NCI-H460 (cell line): ENCODE results near the gene PSTK. TPM values are rescaled to one million over a fixed set of nuclear protein-coding genes. Genes with fewer than 3 reads are reported as not detected.

Source experiments
- DNase-seq: peaks from one replicate; pipeline ENCODE4 v3.0.0-alpha.2; 2016; ENCODE audit warnings: low read depth; ENCODE audit errors: extremely low read depth
- polyA plus RNA-seq: library from polyadenylated mRNA; depleted of rRNA; stranded (reverse); fragments of >200 nt; gene quantifications from 2 replicates; pipeline ENCODE4 v1.2.3, GENCODE V29; 2014; cell fraction: nucleus; rRNA removed
- total RNA-seq: library from RNA; depleted of rRNA; stranded (reverse); fragments of >200 nt; shearing (Covaris generic); gene quantifications from 2 replicates; pipeline ENCODE4 v1.2.3, GENCODE V29; 2014; rRNA removed

PSTK gene
- total RNA-seq, result 5.6 and 9.5 TPM in 2 replicates
- polyA plus RNA-seq, result 4.5 and 12.9 TPM in 2 replicates

- peak; percentile 90 for DNase-seq
Measured at GRCh38 chr10:122980209-122981065, at the start of gene PSTK. Gene PSTK (plus strand): TSS chr10:122980401. CDS start chr10:122980480, 79 bp downstream.

DNA sequence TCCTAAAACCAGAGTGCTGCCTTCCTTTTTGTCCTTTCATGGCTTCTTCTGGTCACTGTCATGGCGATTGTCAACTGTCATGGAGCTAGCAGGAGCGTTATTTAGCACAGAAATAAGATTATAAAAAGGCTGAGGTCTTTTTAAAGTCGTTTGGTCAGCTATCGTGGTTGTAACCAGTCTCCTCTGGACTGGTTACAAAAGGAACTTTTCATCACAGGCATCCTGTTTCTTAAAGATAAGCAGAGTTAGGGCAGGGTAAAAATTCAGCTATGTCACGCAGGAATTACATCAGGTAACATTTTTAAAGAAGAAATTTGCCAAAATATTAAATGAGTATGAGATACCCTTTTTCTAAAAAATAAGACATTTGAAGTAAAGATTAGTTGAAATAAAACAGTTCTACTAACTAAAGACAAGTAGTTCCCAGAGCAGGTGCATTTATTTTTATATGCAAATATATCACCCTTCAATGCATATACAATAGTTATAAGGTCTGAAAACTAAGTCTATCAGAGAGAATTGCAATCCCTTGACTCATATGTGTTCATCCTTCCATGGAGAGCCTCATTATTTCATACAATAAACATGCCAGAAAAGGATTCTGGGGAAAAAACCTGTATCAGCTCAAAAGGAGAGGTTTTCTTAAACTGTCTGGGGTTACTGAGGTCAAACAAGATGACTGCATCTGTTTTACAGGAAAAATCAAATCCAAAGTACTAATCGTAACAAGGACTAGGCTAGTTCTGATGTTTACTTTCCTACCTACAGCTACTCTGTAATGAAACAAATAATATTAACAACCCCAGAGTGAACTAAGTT, 48.9 kb upstream of the PSTK start:
- no peak for DNase-seq

DNA sequence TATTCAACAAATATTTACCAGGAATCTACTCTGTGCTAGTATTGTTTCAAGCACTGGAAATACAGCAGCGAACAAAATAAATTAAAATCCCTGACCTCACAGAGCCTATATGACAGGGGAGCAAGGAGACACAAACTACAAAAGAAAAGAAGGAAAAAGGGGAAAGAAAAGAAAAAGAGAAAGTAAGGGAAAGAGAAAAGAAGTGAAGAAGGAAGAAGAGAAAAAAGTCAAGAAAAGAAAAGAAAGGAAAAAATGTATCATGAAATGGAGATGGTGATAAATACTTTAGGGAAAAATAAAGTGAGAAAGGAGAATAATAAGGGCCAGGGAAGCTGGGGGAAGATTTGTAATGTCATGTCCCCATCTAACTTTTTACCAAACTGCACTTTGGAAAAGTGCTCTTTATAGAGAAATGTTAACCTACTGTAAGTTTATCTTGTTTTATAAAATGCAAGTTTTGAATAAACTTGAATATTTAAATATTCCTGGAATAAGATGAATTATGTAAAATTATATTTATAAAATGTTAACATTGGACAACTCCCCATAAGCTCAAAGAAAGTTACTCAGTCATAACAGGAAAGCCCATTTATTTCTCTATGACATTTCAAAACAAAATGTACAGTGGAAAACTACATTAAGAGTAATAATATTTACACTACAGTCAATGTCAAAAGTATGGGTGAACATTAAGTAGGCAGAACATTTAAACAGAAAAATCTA, 40.9 kb upstream of the PSTK start:
- no peak for DNase-seq

- DNase-seq, result no peak
Measured at GRCh38 chr10:122939856-122940543, 40.2 kb upstream of the PSTK start.

GRCh38 chr10:122949296-122949695, 30.9 kb upstream of the PSTK start:
- no peak for DNase-seq

- peak; percentile 99 for DNase-seq
Measured at GRCh38 chr10:122953902-122954730, 26.1 kb upstream of the PSTK start, which contains the start of gene C10orf88. Gene C10orf88 (minus strand): TSS chr10:122954227. CDS start chr10:122954178, 49 bp downstream.

DNA sequence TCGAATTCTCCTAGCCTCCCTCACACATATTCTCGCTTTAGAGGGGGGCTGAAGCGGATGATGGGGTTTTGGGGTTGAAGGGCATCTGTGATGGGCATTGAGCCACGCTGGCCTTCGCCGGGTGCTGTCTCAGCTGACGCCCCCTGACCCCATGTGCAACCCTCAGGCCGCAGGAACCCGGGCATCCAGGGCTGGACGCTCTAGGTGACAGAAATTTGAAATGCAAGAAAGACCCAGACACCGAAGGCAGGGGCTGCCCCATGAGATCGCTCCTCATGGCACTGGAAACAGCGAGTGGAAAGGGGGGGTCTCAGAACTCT, 25.5 kb upstream of the PSTK start:
- DNase-seq, result no peak

- DNase-seq, result no peak
Measured at GRCh38 chr10:122955892-122956291, 24.3 kb upstream of the PSTK start.

- DNase-seq, result no peak
Measured at GRCh38 chr10:122957474-122957873, 22.7 kb upstream of the PSTK start.

DNA sequence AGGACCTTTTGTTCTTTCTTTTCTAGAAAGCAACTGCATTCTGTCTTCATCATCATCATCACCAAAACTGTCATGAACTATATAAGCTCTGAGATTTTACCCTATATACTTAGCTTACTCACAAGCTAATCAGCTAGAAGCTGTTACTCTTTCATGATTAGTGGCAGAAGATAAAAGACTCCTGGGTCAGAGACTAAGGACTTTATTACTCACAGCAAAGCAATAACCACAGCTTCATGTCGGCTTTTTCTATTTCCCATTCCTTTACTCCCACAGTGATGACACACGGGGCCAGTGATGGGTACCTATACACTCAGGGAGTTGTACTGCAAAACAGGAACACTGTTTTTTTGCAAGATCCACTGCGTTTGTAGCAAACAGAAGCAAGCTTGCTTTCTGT, 17.8 kb upstream of the PSTK start:
- no peak for DNase-seq

GRCh38 chr10:122966879-122967278, 13.3 kb upstream of the PSTK start:
- no peak for DNase-seq

DNA sequence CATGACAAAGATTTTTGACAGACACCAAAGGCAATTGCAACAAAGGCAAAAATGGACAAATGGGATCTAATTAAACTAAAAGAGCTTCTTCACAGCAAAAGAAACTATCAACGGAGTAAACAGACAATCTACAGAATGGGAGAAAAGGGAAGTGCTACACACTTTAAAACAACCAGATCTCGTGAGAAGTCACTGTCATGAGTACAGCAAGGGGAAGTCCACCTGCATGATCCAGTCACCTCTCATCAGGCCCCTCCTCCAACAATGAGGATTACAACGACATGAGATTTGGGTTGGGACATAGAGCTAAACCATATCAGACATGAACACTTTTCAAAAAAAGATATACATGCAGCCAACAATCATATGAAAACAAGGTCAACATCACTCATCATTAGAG, 11.5 kb upstream of the PSTK start:
- no peak for DNase-seq

DNA sequence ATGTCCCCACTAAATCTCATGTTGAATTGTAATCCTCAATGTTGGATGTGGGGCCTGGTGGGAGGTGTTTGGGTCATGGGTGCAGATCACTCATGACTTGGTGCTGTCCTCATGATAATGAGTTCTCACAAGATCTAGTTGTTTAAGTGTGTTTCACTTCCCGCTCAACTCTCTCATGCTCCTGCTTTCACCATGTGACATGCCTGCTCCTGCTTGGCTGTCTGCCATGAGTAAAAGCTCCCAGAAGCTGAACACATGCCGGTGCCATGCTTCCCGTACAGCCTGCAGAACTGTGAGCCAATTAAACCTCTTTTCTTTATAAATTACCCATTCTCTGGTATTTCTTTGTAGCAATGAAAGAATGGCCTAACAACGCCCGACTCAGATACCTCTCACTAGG, 6.2 kb upstream of the PSTK start:
- no peak for DNase-seq

- no peak for DNase-seq
Measured at GRCh38 chr10:122974543-122975064, 5.6 kb upstream of the PSTK start.

DNA sequence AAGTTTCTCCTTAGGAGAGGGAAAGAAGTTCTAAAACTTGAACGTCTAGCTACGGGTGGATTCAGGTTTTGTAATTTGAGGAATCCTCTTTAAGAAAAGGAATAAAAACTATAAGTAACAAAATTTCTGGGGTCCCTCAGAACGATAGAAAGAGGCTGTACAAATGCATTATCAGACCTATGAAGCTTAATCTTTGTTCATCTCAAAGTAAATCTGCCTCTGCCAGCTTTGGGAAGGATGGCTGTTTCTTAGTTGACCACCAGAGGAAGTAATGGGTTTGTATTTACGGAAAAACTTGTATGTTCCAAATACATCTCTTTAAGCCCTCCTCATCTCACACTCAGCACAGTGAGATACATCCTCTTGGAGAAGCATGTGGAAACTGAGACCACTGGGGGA, 864 bp downstream of the PSTK start:
- peak; percentile 30 for DNase-seq

DNA sequence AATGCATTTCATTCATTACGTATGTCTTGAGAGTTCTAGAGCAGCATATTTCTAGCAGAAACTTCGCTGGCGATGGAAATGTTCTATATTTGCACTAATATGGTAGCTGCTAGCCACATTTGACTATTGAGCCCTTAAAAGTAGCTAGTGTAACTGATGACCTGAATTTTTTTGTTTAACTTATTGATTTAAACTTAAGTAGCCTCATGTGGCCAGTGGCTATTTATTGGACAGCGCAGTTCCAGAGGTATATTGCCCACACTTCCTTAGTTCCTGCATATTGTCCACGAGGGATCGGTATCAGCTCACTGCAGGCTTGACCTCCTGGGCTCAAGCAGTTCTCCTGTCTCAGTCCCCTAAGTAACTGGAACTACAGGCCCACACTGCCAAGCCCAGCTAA, 3.7 kb downstream of the PSTK start:
- no peak for DNase-seq

- no peak for DNase-seq
Measured at GRCh38 chr10:122984708-122985107, 4.5 kb downstream of the PSTK start.

GRCh38 chr10:122986335-122986734, 6.1 kb downstream of the PSTK start:
- no peak for DNase-seq

GRCh38 chr10:122988501-122988900, 8.3 kb downstream of the PSTK start:
- no peak for DNase-seq
